ENCODE measurements around the gene CCDC60.

- no peak for TF ChIP-seq TAF1 (IDR thresholded peaks at IDR 0.05; ENCODE audit: low read depth, low read length)
- no peak for TF ChIP-seq POLR2A (IDR thresholded peaks at IDR 0.05; ENCODE audit: low read depth, low read length)
- TF ChIP-seq POLR2AphosphoS5 (IDR thresholded peaks at IDR 0.05; ENCODE audit: low read depth, low read length), result no peak
- TF ChIP-seq POU2F2 (IDR thresholded peaks at IDR 0.05; ENCODE audit: low read depth, low read length), result no peak
- TF ChIP-seq SPI1 (IDR thresholded peaks at IDR 0.05; ENCODE audit: low read depth, low read length), result no peak
Observed at GRCh38 chr12:119505001-119505400, 170.5 kb downstream of the CCDC60 start.

All from GM12891 (cell line).